K562 (cell line): Measurements from ENCODE around the gene CUEDC2. TPM values are rescaled to one million over a fixed set of nuclear protein-coding genes. Genes with fewer than 3 reads are reported as not detected.
A peak's percentile ranks its signal among the peaks of the same experiment; 100 is the strongest.

Experiments used
- ATAC-seq: fragments of 200-7000 bp; cut with Tn5 transposase; 3 replicates; pipeline ENCODE4 v1.9.1; 2020; ENCODE audit warnings: moderate library complexity
- BruUV-seq: library from RNA; stranded (reverse); fragments of 400-500 nt; replicated peaks from 2 replicates; lab custom pipeline; 2021; lab: Mats Ljungman, UMichigan
- CTCF ChIA-PET: fragments of 300-600 bp; formaldehyde crosslinking; extraction: SDS; loops from one replicate; lab custom pipeline; 2021; ENCODE audit warnings: low intra/inter-chr PET ratio; lab: Yijun Ruan, JAX
- POLR2A ChIA-PET: fragments of 300-600, 350-650 bp; sonication (Branson Sonifier 250); formaldehyde crosslinking; extraction: SDS; loops from one replicate; lab custom pipeline; 2021; ENCODE audit warnings: antibody characterized with exemption, inconsistent platforms; lab: Yijun Ruan, JAX
- DNase-seq, 4 experiments: peaks; one replicate each; pipeline versions ENCODE4 v3.0.0 to v3.0.0-alpha.2; 2011 to 2018; ENCODE audit warnings: low spot score in 3 of 4, mixed read lengths in 3 of 4; ENCODE audit errors: extremely low read depth in 1 of 4
- FAIRE-seq: peaks from 2 replicates; lab custom pipeline; 2011; peaks lifted over from hg19 to GRCh38; lab: Jason Lieb, UNC
- H2AFZ ChIP-seq: 2 replicates; pipeline ENCODE4 v1.6.0; 2011; ENCODE audit warnings: low read depth, low read length, control low read depth, inconsistent platforms
- H3K27ac ChIP-seq: fragments of 200-600 bp; 3 replicates; pipeline ENCODE4 v1.8.0; 2011; ENCODE audit warnings: low read depth, mild to moderate bottlenecking, control low read depth, inconsistent platforms, low read length, moderate library complexity, mixed read lengths; ENCODE audit errors: extremely low read depth
- H3K27me3 ChIP-seq, 2 experiments: fragments of 300-600 bp in 1 of 2; 2 replicates in 1 of 2; 3 replicates in 1 of 2; pipeline versions ENCODE4 v1.6.0 to v1.8.0; 2011; ENCODE audit warnings: inconsistent platforms in 2 of 2, low read length in 2 of 2, mild to moderate bottlenecking in 1 of 2, mixed read lengths in 1 of 2, moderate library complexity in 1 of 2; ENCODE audit not compliant: control insufficient read depth in 2 of 2, insufficient read depth in 2 of 2
- H3K36me3 ChIP-seq: fragments of 300-600 bp; 3 replicates; pipeline ENCODE4 v1.8.0; 2011; ENCODE audit warnings: mild to moderate bottlenecking, low read length, inconsistent platforms; ENCODE audit not compliant: control insufficient read depth, insufficient read depth
- H3K4me1 ChIP-seq, 2 experiments: fragments of 200-600 bp in 1 of 2; replicated peaks in 1 of 2; 2 replicates in 1 of 2; 3 replicates in 1 of 2; pipeline versions ENCODE4 v1.5.1 to v1.8.0; 2011; ENCODE audit warnings: inconsistent platforms in 2 of 2, low read length in 2 of 2, mild to moderate bottlenecking in 1 of 2, mixed read lengths in 1 of 2, moderate library complexity in 1 of 2; ENCODE audit not compliant: control insufficient read depth in 2 of 2, insufficient read depth in 2 of 2
- H3K4me2 ChIP-seq: 2 replicates; pipeline ENCODE4 v1.6.1; 2011; ENCODE audit warnings: low read length, control low read depth, inconsistent platforms, mixed read lengths; ENCODE audit not compliant: insufficient read depth
- H3K4me3 ChIP-seq: fragments of 200-600 bp; sonication (generic), shearing (Covaris generic); 2 replicates; pipeline ENCODE4 v1.5.1; 2016; ENCODE audit warnings: control low read depth, inconsistent platforms
- H3K79me2 ChIP-seq: fragments of 200-600 bp; 3 replicates; pipeline ENCODE4 v1.8.0; 2011; ENCODE audit warnings: low read length, inconsistent platforms; ENCODE audit not compliant: control insufficient read depth, insufficient read depth
- H3K9ac ChIP-seq, 2 experiments: 2 replicates each; pipeline versions ENCODE4 v1.6.0 to v1.6.1; 2011; ENCODE audit warnings: low read depth in 2 of 2, low read length in 2 of 2, control low read depth in 1 of 2, inconsistent platforms in 1 of 2, mild to moderate bottlenecking in 1 of 2, mixed read lengths in 1 of 2; ENCODE audit not compliant: insufficient read depth in 1 of 2
- H3K9me1 ChIP-seq: one replicate; pipeline ENCODE4 v1.6.0; 2011; ENCODE audit warnings: inconsistent platforms, mild to moderate bottlenecking, low read length, moderate library complexity; ENCODE audit not compliant: control insufficient read depth, insufficient read depth
- H3K9me3 ChIP-seq: replicated peaks from 2 replicates; pipeline ENCODE4 v1.5.1; 2011; ENCODE audit warnings: low read depth, low read length, inconsistent platforms; ENCODE audit not compliant: control insufficient read depth, insufficient read depth
- H4K20me1 ChIP-seq: replicated peaks from 2 replicates; pipeline ENCODE4 v1.6.1; 2011; ENCODE audit warnings: low read length, inconsistent platforms, mixed read lengths; ENCODE audit not compliant: control insufficient read depth, insufficient read depth
- ADNP ChIP-seq: fragments of 200-800 bp; sonication (Bioruptor generic); IDR thresholded peaks from 2 replicates; pipeline ENCODE4 v1.6.1; 2016; ENCODE audit warnings: missing genetic modification characterization, missing compliant biosample characterization
- BACH1 ChIP-seq: fragments of 200-800 bp; sonication (Bioruptor generic); IDR thresholded peaks from 2 replicates; pipeline ENCODE4 v1.6.1; 2016; ENCODE audit warnings: missing genetic modification characterization, missing compliant biosample characterization
- ELF4 ChIP-seq: fragments of 450-650 bp; formaldehyde crosslinking; IDR thresholded peaks from 2 replicates; pipeline ENCODE4 v1.4.0; 2022; ENCODE audit warnings: missing genetic modification characterization
- GMEB1 ChIP-seq: fragments of 250-450 bp; sonication (Bioruptor Pico); IDR thresholded peaks from 2 replicates; pipeline ENCODE4 v1.4.0; 2020; ENCODE audit warnings: mild to moderate bottlenecking
- KAT8 ChIP-seq: fragments of 450-650 bp; IDR thresholded peaks from 2 replicates; pipeline ENCODE4 v1.6.1; 2016; ENCODE audit warnings: low read depth, mild to moderate bottlenecking
- KLF16 ChIP-seq: IDR thresholded peaks from 2 replicates; pipeline ENCODE4 v1.6.1; 2016; ENCODE audit warnings: antibody characterized with exemption
- MYNN ChIP-seq, 2 experiments: sonication (generic); formaldehyde crosslinking in 1 of 2; IDR thresholded peaks; 2 replicates each; pipeline versions ENCODE4 v1.5.0 to v1.6.1; 2016 to 2020; ENCODE audit warnings: antibody characterized with exemption in 1 of 2, missing genetic modification reagents in 1 of 2
- SMARCC2 ChIP-seq: fragments of 450-650 bp; IDR thresholded peaks from 2 replicates; pipeline ENCODE4 v1.6.1; 2017; ENCODE audit warnings: antibody characterized with exemption, moderate library complexity, mild to moderate bottlenecking, low read depth
- ZNF165 ChIP-seq: fragments of 250-450 bp; sonication (Bioruptor Pico); IDR thresholded peaks from 2 replicates; pipeline ENCODE4 v1.4.0; 2020; ENCODE audit warnings: borderline replicate concordance
- ZNF324 ChIP-seq: fragments of 250-450 bp; sonication (Bioruptor Pico); IDR thresholded peaks from 2 replicates; pipeline ENCODE4 v1.4.0; 2020; ENCODE audit warnings: mild to moderate bottlenecking
- ZNF444 ChIP-seq: fragments of 250-450 bp; sonication (Bioruptor Pico); IDR thresholded peaks from 2 replicates; pipeline ENCODE4 v1.4.0; 2020; ENCODE audit warnings: mild to moderate bottlenecking, moderate library complexity
- ZNF507 ChIP-seq: conservative IDR thresholded peaks from 2 replicates; pipeline ENCODE4 v1.6.1; 2017; ENCODE audit warnings: missing genetic modification characterization, missing compliant biosample characterization
- ZNF76 ChIP-seq: fragments of 250-450 bp; sonication (Bioruptor Pico); IDR thresholded peaks from 2 replicates; pipeline ENCODE4 v1.4.0; 2020; ENCODE audit warnings: mild to moderate bottlenecking, moderate library complexity, borderline replicate concordance
- WGBS: fragments of 100-300 bp; shearing (Covaris generic); methylation state at CpG from one replicate; pipeline ENCODE4 v1.1.6; 2016; ENCODE audit warnings: low coverage, mixed read lengths; ENCODE audit not compliant: insufficient coverage; ENCODE audit errors: missing lambda C conversion rate; 5-methylcytosine and 5-hydroxymethylcytosine counted together
- in situ Hi-C: fragments of 300-500 bp; cut with MboI; formaldehyde crosslinking; loops from 4 replicates; pipeline ENCODE4 v1.15.0; 2018; ENCODE audit warnings: inconsistent platforms, mixed read lengths
- intact Hi-C: fragments of 100-400 bp; cut with micrococcal nuclease; formaldehyde crosslinking; loops from 2 replicates; pipeline ENCODE4 v1.14.2; 2022
- polyA plus RNA-seq, 8 experiments: library from polyadenylated mRNA; depleted of rRNA in 4 of 8; stranded (reverse) in 5 of 8; unstranded in 3 of 8; fragments of >200 nt; fragmentation: Nextera tagmentation in 2 of 8; fragmentation: Illumina TruSeq in 1 of 8; extraction: Ambion mirVana in 2 of 8; extraction: Trizol in 1 of 8; gene quantifications; 2 replicates each; pipeline versions ENCODE4 v1.2.1 to v1.2.3, GENCODE V29; 2011 to 2014; ENCODE audit warnings: inconsistent platforms in 1 of 8, missing spikeins in 1 of 8
- total RNA-seq, 7 experiments: library from RNA; depleted of rRNA in 6 of 7; stranded (reverse); fragments of >200 nt in 6 of 7; fragmentation: Illumina TruSeq in 2 of 7; extraction: Trizol in 2 of 7; gene quantifications; 2 replicates each; pipeline versions ENCODE4 v1.2.1 to v1.2.3, GENCODE V29; 2011 to 2021; ENCODE audit warnings: low replicate concordance in 1 of 7
- TF ChIP-seq, protein P1 (sequence below), 2 experiments: fragments of 200-800 bp in 1 of 2; sonication (Bioruptor generic) in 1 of 2; sonication (generic) in 1 of 2; formaldehyde crosslinking in 1 of 2; IDR thresholded peaks in 1 of 2; conservative IDR thresholded peaks in 1 of 2; 2 replicates each; pipeline versions ENCODE4 v1.5.0 to v1.6.1; 2016 to 2020; ENCODE audit warnings: missing compliant biosample characterization in 1 of 2, missing genetic modification characterization in 1 of 2, missing genetic modification reagents in 1 of 2
- TF ChIP-seq, protein P2 (sequence below): sonication (generic); formaldehyde crosslinking; IDR thresholded peaks from 2 replicates; pipeline ENCODE4 v1.8.0; 2022; ENCODE audit warnings: missing genetic modification reagents, mild to moderate bottlenecking, borderline replicate concordance
- TF ChIP-seq, protein P3 (sequence below): fragments of 250-450 bp; sonication (Bioruptor Pico); IDR thresholded peaks from 2 replicates; pipeline ENCODE4 v1.4.0; 2020; ENCODE audit warnings: borderline replicate concordance

The CUEDC2 gene
- total and polyA plus RNA-seq, 9 of the 15 experiments (the other 6 are each of a cell fraction or from before 2014, with no cell fraction given) = 8.5 to 48.9 (median 27.4) TPM

DNA sequence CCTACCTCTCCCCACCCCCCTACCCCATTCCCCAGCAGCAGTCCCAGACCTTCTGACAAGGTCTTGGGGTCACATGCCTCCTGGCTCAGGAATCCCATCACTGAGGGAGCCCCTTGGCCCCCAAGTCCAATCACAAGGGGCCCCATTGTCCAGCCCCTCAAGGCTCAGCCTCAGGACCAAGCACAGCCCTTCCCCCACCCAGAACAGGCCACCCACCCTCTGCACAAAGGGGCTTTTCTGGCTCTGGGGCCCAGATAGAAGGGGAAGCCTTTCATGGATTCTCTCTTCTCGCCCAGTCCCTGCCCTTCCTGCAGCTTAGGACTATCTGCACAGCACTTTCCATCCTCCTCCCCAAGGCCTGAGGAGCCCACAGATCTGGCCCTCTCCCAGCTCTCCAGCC lies 6.9 kb downstream of the CUEDC2 start (continued):
- no peak for TF ChIP-seq ZNF324

- no peak for FAIRE-seq
- intact Hi-C loops = loop anchor here (5.0 kb wide), 1 partner anchor 37 kb away; no protein-coding TSS in a partner anchor
- Histone ChIP-seq H3K9me1 (no peaks in the 10 kb centered on the region), H3K27ac (no peak overlapping the region), H3K36me3 (peaks cover 17% of the 10 kb centered on the region; the same call in 2 of the 3 replicates), H3K9me3 (no peaks in the 10 kb centered on the region), H3K4me1 (peaks cover 10 to 35% of the 10 kb centered on the region in 2 experiments; a peak in 4 of 5 replicates), H3K4me3 (no peak overlapping the region), H3K27me3 (no peaks in the 10 kb centered on the region), H3K9ac (0 out of 4 replicates have a peak overlapping the region, but pooled peaks of 1 of the 2 experiments have one; percentile 35), H3K4me2 (no peak overlapping the region), H4K20me1 (no peaks in the 10 kb centered on the region), H3K79me2 (peaks cover 25% of the 10 kb centered on the region), H2AFZ (no peak overlapping the region)
- ATAC-seq = no peak
- no TSS peak for BruUV-seq
- in situ Hi-C loops = loop anchor here (25.0 kb wide), 1 partner anchor 588 kb away; the partner anchor contains the start of gene KCNIP2
- no peak for DNase-seq
- 93% methylated on average over 4 of the region's 6 CpGs for WGBS
- ChIA-PET CTCF (no interaction called here), POLR2A (interaction anchor here (0.6 to 5.3 kb wide), 4 partner anchors 9 to 816 kb away, joined by 3 to 34 read pairs (median 4); no protein-coding TSS in a partner anchor)
- TF ChIP-seq ZNF444 (CRISPR knock-in tag) (no peak), ZNF76 (CRISPR knock-in tag) (no peak), BACH1 (tag) (no peak), ZNF165 (CRISPR knock-in tag) (no peak), GMEB1 (no peak), MYNN (IDR thresholded peaks at IDR 0.05) (no peak), MYNN (CRISPR knock-in tag; IDR thresholded peaks at IDR 0.05) (no peak), ZNF507 (tag) (no peak), ELF4 (no peak), SMARCC2 (no peak), KLF16 (no peak), KAT8 (no peak), ADNP (tag) (no peak)
- TF ChIP-seq, protein P1, sequence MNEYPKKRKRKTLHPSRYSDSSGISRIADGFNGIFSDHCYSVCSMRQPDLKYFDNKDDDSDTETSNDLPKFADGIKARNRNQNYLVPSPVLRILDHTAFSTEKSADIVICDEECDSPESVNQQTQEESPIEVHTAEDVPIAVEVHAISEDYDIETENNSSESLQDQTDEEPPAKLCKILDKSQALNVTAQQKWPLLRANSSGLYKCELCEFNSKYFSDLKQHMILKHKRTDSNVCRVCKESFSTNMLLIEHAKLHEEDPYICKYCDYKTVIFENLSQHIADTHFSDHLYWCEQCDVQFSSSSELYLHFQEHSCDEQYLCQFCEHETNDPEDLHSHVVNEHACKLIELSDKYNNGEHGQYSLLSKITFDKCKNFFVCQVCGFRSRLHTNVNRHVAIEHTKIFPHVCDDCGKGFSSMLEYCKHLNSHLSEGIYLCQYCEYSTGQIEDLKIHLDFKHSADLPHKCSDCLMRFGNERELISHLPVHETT (CRISPR knock-in tag; conservative IDR thresholded peaks at IDR 0.05 in 1 of 2, IDR thresholded peaks at IDR 0.05 in 1 of 2) = no peak
- TF ChIP-seq, protein P2, sequence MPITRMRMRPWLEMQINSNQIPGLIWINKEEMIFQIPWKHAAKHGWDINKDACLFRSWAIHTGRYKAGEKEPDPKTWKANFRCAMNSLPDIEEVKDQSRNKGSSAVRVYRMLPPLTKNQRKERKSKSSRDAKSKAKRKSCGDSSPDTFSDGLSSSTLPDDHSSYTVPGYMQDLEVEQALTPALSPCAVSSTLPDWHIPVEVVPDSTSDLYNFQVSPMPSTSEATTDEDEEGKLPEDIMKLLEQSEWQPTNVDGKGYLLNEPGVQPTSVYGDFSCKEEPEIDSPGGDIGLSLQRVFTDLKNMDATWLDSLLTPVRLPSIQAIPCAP (CRISPR knock-in tag) = no peak
- TF ChIP-seq, protein P3, sequence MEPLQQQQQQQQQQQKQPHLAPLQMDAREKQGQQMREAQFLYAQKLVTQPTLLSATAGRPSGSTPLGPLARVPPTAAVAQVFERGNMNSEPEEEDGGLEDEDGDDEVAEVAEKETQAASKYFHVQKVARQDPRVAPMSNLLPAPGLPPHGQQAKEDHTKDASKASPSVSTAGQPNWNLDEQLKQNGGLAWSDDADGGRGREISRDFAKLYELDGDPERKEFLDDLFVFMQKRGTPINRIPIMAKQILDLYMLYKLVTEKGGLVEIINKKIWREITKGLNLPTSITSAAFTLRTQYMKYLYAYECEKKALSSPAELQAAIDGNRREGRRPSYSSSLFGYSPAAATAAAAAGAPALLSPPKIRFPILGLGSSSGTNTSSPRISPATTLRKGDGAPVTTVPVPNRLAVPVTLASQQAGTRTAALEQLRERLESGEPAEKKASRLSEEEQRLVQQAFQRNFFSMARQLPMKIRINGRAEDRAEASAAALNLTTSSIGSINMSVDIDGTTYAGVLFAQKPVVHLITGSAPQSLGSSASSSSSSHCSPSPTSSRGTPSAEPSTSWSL = no peak
Observed at GRCh38 chr10:102424916-102425315, 7.5 kb downstream of the CUEDC2 start.
